BLaER1 (cell line): Measurements from ENCODE around the gene SORCS2.
A peak's percentile ranks its signal among the peaks of the same experiment; 100 is the strongest.

Source experiments
- H3K27ac ChIP-seq: shearing (Covaris generic); formaldehyde crosslinking; 2 replicates; pipeline ENCODE4 v1.8.1; 2022
- H3K27me3 ChIP-seq: shearing (Covaris generic); formaldehyde crosslinking; 2 replicates; pipeline ENCODE4 v1.8.1; 2022
- H3K36me3 ChIP-seq: shearing (Covaris generic); formaldehyde crosslinking; 2 replicates; pipeline ENCODE4 v1.8.1; 2022
- H3K4me1 ChIP-seq: shearing (Covaris generic); formaldehyde crosslinking; 2 replicates; pipeline ENCODE4 v1.8.1; 2022
- H3K4me2 ChIP-seq: shearing (Covaris generic); formaldehyde crosslinking; 2 replicates; pipeline ENCODE4 v1.8.1; 2022
- H3K4me3 ChIP-seq: shearing (Covaris generic); formaldehyde crosslinking; 2 replicates; pipeline ENCODE4 v1.8.1; 2022
- H3K9ac ChIP-seq: shearing (Covaris generic); formaldehyde crosslinking; 2 replicates; pipeline ENCODE4 v1.8.1; 2022
- H3K9me3 ChIP-seq: shearing (Covaris generic); formaldehyde crosslinking; 2 replicates; pipeline ENCODE4 v1.8.1; 2022
- H4K20me1 ChIP-seq: shearing (Covaris generic); formaldehyde crosslinking; 2 replicates; pipeline ENCODE4 v1.8.1; 2022
- Cebpa-rat ChIP-seq: shearing (Covaris generic); IDR thresholded peaks from 2 replicates; pipeline ENCODE4 v1.8.1; 2022

SORCS2 gene

DNA sequence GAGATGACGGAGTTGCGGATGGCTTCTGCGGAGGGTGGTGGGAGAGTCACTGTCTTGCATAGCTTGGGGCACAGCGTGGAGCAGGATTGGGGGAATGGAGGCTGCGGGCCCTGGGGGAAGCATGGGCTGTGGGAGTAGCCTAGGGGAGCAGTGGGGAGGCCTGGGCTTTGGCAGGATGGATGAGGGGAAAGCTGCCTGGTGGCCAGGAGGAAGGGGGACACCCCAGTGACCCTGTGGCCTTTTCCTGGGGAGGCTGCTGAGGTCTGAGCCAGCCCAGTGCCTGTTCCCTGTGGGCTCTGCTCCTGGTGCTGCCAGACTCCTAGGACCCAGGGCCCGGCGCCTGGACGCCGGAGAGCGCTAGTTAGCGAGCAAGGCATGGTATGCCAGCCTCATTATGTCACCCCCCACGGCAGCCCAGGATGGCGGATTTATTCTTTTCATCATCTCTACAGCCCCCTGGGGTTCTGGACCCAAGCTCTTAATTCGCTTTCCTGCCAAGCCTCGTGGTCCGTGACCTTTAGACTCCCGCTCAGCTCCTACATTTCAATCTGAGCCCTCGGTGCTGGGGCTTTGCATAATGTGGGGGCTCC lies 39.8 kb downstream of the SORCS2 start:
- Histone ChIP-seq H3K9me3 (no peaks in the 10 kb centered on the region), H3K9ac (no peak overlapping the region), H4K20me1 (no peaks in the 10 kb centered on the region), H3K36me3 (no peaks in the 10 kb centered on the region), H3K27me3 (no peaks in the 10 kb centered on the region), H3K4me1 (peaks cover 19% of the 10 kb centered on the region), H3K4me3 (no peak overlapping the region), H3K4me2 (no peak overlapping the region), H3K27ac (no peak overlapping the region)
- no peak for TF ChIP-seq Cebpa-rat

GRCh38 chr4:7233006-7233580 lies 40.8 kb downstream of the SORCS2 start:
- TF ChIP-seq Cebpa-rat = no peak

GRCh38 chr4:7233601-7234000 lies 41.3 kb downstream of the SORCS2 start:
- Histone ChIP-seq H3K4me2 (no peak overlapping the region), H3K9ac (no peak overlapping the region), H4K20me1 (no peaks in the 10 kb centered on the region), H3K4me3 (no peak overlapping the region), H3K27ac (no peak overlapping the region), H3K4me1 (peaks cover 9% of the 10 kb centered on the region), H3K36me3 (no peaks in the 10 kb centered on the region), H3K9me3 (peaks cover 5% of the 10 kb centered on the region; the same call in 1 of the 2 replicates), H3K27me3 (no peaks in the 10 kb centered on the region)
- no peak for TF ChIP-seq Cebpa-rat

More at GRCh38 chr4:7233006-7233580, 40.8 kb downstream of the SORCS2 start:
- Histone ChIP-seq H4K20me1 (no peaks in the 10 kb centered on the region), H3K9ac (no peak overlapping the region), H3K4me3 (no peak overlapping the region), H3K4me1 (peaks cover 10% of the 10 kb centered on the region), H3K4me2 (no peak overlapping the region), H3K27me3 (no peaks in the 10 kb centered on the region), H3K36me3 (no peaks in the 10 kb centered on the region), H3K27ac (no peak overlapping the region), H3K9me3 (peaks cover under 1% of the 10 kb centered on the region; the same call in 1 of the 2 replicates)

DNA sequence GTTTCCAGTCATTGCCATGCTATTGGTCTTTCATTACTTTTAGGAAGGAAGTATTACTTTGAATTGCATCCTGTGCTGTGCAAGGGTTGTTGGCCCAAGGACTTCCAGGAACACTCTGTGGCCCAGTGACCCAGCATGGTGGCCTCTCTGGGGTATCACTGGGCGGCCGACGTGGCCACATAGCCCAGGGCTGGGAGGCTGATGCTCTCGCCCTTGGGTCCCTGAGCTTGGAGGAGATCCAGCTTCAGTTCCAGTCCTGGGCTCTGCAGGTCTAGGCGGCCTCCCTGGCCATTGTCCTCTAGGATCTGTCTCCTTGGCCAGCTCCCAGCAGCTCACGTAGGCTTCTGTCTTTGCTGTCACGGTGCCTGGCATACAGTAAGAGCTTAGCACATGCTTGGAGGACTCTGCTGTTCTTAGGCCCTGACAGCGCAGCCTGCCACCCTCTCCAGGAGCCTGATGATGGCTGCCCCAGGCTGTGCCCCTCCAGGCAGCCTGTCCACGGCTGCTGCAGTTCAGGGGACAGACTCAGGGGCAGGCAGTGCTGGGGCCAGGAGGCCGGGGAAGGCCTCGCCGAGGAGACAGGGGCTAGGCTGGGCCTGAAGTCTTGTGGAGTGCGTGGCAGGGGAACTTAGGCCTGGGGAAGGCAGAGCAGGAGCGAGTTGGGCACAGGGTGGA lies 42.2 kb downstream of the SORCS2 start:
- Histone ChIP-seq H4K20me1 (no peaks in the 10 kb centered on the region), H3K36me3 (no peaks in the 10 kb centered on the region), H3K27ac (no peak overlapping the region), H3K4me3 (no peak overlapping the region), H3K4me1 (peaks cover 13% of the 10 kb centered on the region), H3K27me3 (no peaks in the 10 kb centered on the region), H3K9me3 (peaks cover 5% of the 10 kb centered on the region; the same call in 1 of the 2 replicates), H3K4me2 (no peak overlapping the region), H3K9ac (no peak overlapping the region)
- TF ChIP-seq Cebpa-rat = no peak

- H3K9ac ChIP-seq = no peak overlapping the region
- H3K4me1 ChIP-seq = peaks cover 18% of the 10 kb centered on the region
- no peaks in the 10 kb centered on the region for H3K36me3 ChIP-seq
- H4K20me1 ChIP-seq = no peaks in the 10 kb centered on the region
- H3K4me2 ChIP-seq = no peak overlapping the region
- H3K4me3 ChIP-seq = no peak overlapping the region
- H3K9me3 ChIP-seq = peaks cover 5% of the 10 kb centered on the region; the same call in 1 of the 2 replicates
- no peak for TF ChIP-seq Cebpa-rat
- no peak overlapping the region for H3K27ac ChIP-seq
- no peaks in the 10 kb centered on the region for H3K27me3 ChIP-seq
Measured at GRCh38 chr4:7235030-7235380, 42.7 kb downstream of the SORCS2 start.

DNA sequence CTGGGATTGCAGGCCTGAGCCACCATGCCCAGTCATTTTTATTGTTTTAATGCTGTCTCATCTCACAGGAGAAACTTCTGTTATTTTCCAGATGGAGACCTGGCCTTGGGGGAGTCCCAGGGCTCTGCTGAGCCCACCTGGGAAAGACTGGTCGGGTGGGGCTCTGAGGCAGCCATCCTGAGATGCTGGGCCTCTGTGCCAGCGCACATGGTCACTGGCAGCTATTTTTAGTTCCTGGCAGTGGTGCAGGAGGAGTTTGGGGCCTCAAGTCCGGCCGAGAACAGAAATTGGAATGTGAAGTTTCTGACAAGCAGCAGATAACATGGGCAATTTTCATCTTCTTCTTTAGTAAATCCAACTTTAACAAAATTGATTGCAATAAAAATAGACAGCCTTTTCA lies 44.5 kb downstream of the SORCS2 start:
- H3K4me3 ChIP-seq = no peak overlapping the region
- H3K36me3 ChIP-seq = no peaks in the 10 kb centered on the region
- peaks cover 22% of the 10 kb centered on the region for H3K4me1 ChIP-seq
- H3K4me2 ChIP-seq = no peak overlapping the region
- H3K27ac ChIP-seq = no peak overlapping the region
- H3K9me3 ChIP-seq = peaks cover 5% of the 10 kb centered on the region; the same call in 1 of the 2 replicates
- no peak for TF ChIP-seq Cebpa-rat
- no peaks in the 10 kb centered on the region for H3K27me3 ChIP-seq
- no peak overlapping the region for H3K9ac ChIP-seq
- H4K20me1 ChIP-seq = no peaks in the 10 kb centered on the region

- H3K4me3 ChIP-seq = no peak overlapping the region
- H3K9ac ChIP-seq = no peak overlapping the region
- no peak overlapping the region for H3K27ac ChIP-seq
- peaks cover 22% of the 10 kb centered on the region for H3K4me1 ChIP-seq
- no peaks in the 10 kb centered on the region for H4K20me1 ChIP-seq
- H3K9me3 ChIP-seq = peaks cover 5% of the 10 kb centered on the region; the same call in 1 of the 2 replicates
- no peaks in the 10 kb centered on the region for H3K36me3 ChIP-seq
- no peaks in the 10 kb centered on the region for H3K27me3 ChIP-seq
- H3K4me2 ChIP-seq = no peak overlapping the region
- TF ChIP-seq Cebpa-rat = no peak
Measured at GRCh38 chr4:7237873-7238272, 45.5 kb downstream of the SORCS2 start.

GRCh38 chr4:7238300-7238960 lies 46.1 kb downstream of the SORCS2 start:
- Histone ChIP-seq H3K4me3 (no peak overlapping the region), H3K27ac (peak overlapping the region; percentile 28; the same call in 1 of the 2 replicates), H3K27me3 (no peaks in the 10 kb centered on the region), H3K9me3 (peaks cover 5% of the 10 kb centered on the region; the same call in 1 of the 2 replicates), H3K4me1 (peaks cover 22% of the 10 kb centered on the region), H3K4me2 (peak overlapping the region; percentile 80), H3K36me3 (no peaks in the 10 kb centered on the region), H4K20me1 (no peaks in the 10 kb centered on the region), H3K9ac (0 out of 2 replicates have a peak overlapping the region, but pooled peaks have one; percentile 42)
- TF ChIP-seq Cebpa-rat = no peak

DNA sequence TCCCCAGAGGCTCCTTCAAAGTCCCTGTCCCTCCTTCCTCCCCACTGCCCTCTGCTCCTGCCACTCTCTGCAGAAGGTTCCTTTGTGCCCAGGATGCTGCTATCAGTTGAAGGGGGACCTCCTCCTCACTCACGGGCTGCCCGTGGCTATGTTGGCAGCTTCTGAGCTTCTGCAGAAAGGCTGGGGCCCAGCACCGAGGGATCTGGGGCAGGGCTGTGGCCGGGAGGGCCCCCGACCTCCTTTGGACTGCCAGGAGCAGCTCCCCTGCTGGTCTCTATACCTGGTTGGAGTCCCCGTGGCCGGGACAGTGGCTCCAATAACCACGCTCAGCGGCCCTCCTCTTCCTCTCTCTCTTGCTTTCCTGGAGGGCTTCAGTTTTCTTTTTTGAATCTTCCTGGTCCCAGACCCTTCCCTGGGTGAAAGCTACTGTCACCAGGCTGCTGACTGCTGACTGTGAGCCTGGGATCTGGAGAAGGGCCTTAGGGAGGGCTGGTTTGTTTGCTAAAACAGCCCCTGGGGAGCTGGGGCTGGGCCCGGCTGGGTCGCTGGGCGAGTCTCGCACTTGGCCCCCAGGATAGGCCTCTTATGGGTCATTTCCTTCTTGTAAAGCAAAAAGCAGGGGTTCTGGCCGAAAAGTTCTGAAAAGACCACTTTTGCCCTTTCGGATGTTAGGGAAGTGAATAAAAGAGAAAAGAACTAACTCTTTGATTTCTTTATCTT lies 46.9 kb downstream of the SORCS2 start:
- Histone ChIP-seq H3K9ac (peak overlapping the region; percentile 42; the same call in 1 of the 2 replicates), H3K4me1 (peaks cover 22% of the 10 kb centered on the region), H3K27me3 (no peaks in the 10 kb centered on the region), H3K36me3 (no peaks in the 10 kb centered on the region), H3K9me3 (peaks cover 5% of the 10 kb centered on the region; the same call in 1 of the 2 replicates), H3K27ac (peak overlapping the region; percentile 28; the same call in 1 of the 2 replicates), H4K20me1 (no peaks in the 10 kb centered on the region), H3K4me3 (no peak overlapping the region), H3K4me2 (peak overlapping the region; percentile 80)
- no peak for TF ChIP-seq Cebpa-rat
